Endothelial cell of umbilical vein (primary cell): ENCODE data around the gene TBXT.

Experiments used
- CTCF ChIP-seq, 2 donors: IDR thresholded peaks; 1 replicate in 1 of 2; 2 replicates in 1 of 2; pipeline ENCODE4 v1.5.1; 2011; ENCODE audit warnings: low read length in 2 of 2, mild to moderate bottlenecking in 2 of 2, moderate library complexity in 2 of 2, control low read depth in 1 of 2, inconsistent platforms in 1 of 2, low read depth in 1 of 2; ENCODE audit not compliant: insufficient read depth in 1 of 2; ENCODE audit errors: extremely low read depth in 1 of 2
- EZH2 ChIP-seq: IDR thresholded peaks from 2 replicates; pipeline ENCODE4 v1.6.1; 2012; ENCODE audit warnings: borderline replicate concordance, low read depth, mild to moderate bottlenecking, moderate library complexity, low read length, inconsistent platforms; ENCODE audit not compliant: severe bottlenecking
- FOS ChIP-seq: IDR thresholded peaks from 2 replicates; pipeline ENCODE4 v1.6.1; 2011; ENCODE audit warnings: mild to moderate bottlenecking, low read length, moderate library complexity, borderline replicate concordance; ENCODE audit not compliant: insufficient read depth
- JUN ChIP-seq: IDR thresholded peaks from 2 replicates; pipeline ENCODE4 v1.6.1; 2011; ENCODE audit warnings: borderline replicate concordance, low read depth; ENCODE audit not compliant: insufficient read length, insufficient read depth
- MYC ChIP-seq: IDR thresholded peaks from one replicate; pipeline ENCODE4 v1.6.1; 2011; ENCODE audit warnings: mild to moderate bottlenecking, low read depth, low read length
- POLR2A ChIP-seq: IDR thresholded peaks from 2 replicates; pipeline ENCODE4 v1.6.1; 2012; ENCODE audit warnings: low read depth, mild to moderate bottlenecking, control low read depth, low read length
- POLR2AphosphoS5 ChIP-seq: IDR thresholded peaks from 2 replicates; pipeline ENCODE4 v1.6.1; 2012; ENCODE audit warnings: low read depth, mild to moderate bottlenecking, control low read depth, low read length, moderate library complexity; ENCODE audit not compliant: insufficient read depth

- TF ChIP-seq CTCF (IDR thresholded peaks at IDR 0.05; ENCODE audit: extremely low read depth in 1 of 2, insufficient read depth in 1 of 2, low read depth in 1 of 2, low read length in 2 of 2) (no peak), POLR2A (no peak), POLR2AphosphoS5 (no peak), MYC (no peak), EZH2 (no peak), FOS (no peak), JUN (no peak)
Observed at GRCh38 chr6:166109608-166110007, 58.0 kb downstream of the TBXT start.
